ENCODE measurements around the gene GPR39.

Gene GPR39

GRCh38 chr2:132642415-132642814 is 225.8 kb downstream of the GPR39 start:
- no peak for DNase-seq (ENCODE audit: low read depth)

DNA sequence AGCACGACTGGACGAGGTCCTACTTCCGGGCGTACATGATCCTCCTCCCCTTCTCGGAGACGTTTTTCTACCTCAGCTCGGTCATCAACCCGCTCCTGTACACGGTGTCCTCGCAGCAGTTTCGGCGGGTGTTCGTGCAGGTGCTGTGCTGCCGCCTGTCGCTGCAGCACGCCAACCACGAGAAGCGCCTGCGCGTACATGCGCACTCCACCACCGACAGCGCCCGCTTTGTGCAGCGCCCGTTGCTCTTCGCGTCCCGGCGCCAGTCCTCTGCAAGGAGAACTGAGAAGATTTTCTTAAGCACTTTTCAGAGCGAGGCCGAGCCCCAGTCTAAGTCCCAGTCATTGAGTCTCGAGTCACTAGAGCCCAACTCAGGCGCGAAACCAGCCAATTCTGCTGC is 228.6 kb downstream of the GPR39 start:
- DNase-seq (ENCODE audit: low read depth), result no peak

GRCh38 chr2:132645722-132646539 is 229.3 kb downstream of the GPR39 start:
- no peak for DNase-seq (ENCODE audit: low read depth)

GRCh38 chr2:132646540-132647108 is 230.0 kb downstream of the GPR39 start:
- DNase-seq (ENCODE audit: low read depth), result no peak

- no peak for DNase-seq (ENCODE audit: low read depth)
These were observed 234.8 kb downstream of the GPR39 start for GRCh38 chr2:132651115-132652045.

GRCh38 chr2:132652474-132652873 is 235.9 kb downstream of the GPR39 start:
- DNase-seq (ENCODE audit: low read depth), result no peak

GRCh38 chr2:132654335-132654734 is 237.7 kb downstream of the GPR39 start:
- DNase-seq (ENCODE audit: low read depth), result no peak

- no peak for DNase-seq (ENCODE audit: low read depth)
These were observed 238.4 kb downstream of the GPR39 start for GRCh38 chr2:132654968-132655367.

GRCh38 chr2:132656266-132656975 is 239.8 kb downstream of the GPR39 start:
- DNase-seq (ENCODE audit: low read depth), result no peak

DNA sequence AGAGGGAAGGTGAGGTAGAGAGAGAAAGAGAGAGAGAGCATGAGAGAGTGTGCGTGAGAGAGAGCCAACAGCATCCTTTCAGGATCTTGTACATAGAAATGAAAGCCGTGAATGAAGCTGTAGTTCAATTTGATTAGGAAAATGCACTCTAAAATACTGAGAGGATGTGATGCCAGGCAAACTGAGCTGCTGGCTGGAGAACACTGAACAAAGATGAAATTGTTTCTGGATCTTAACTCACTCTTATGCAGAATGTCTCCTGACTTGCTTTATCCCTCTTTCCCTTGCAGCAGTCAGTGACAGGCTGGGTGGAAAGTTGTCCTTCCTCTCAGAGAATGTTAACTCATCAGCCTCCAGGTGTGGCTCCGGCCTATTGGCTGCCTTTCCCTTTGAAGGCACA is 242.7 kb downstream of the GPR39 start:
- DNase-seq (ENCODE audit: low read depth), result no peak

DNA sequence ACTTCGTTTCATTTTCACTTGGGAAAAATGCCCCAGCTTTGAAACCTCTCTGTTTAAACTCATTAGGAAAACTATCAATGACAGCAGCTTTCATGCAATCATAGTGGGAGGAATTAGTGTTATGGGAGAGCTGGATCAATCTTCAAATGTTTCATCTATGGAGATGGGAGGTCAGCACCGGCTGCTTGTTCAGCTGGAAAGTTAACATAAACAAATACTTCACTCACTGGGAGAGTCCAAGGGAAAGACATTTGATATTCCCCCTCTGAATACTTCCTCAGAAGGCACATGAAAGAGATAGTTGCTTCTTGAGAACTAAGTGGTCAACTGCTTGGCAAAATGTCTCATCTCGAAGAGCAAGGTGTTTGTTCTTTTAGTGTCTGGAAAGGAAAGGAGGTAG is 246.1 kb downstream of the GPR39 start:
- no peak for DNase-seq (ENCODE audit: low read depth)

GRCh38 chr2:132664096-132664495 is 247.5 kb downstream of the GPR39 start:
- no peak for DNase-seq (ENCODE audit: low read depth)

DNA sequence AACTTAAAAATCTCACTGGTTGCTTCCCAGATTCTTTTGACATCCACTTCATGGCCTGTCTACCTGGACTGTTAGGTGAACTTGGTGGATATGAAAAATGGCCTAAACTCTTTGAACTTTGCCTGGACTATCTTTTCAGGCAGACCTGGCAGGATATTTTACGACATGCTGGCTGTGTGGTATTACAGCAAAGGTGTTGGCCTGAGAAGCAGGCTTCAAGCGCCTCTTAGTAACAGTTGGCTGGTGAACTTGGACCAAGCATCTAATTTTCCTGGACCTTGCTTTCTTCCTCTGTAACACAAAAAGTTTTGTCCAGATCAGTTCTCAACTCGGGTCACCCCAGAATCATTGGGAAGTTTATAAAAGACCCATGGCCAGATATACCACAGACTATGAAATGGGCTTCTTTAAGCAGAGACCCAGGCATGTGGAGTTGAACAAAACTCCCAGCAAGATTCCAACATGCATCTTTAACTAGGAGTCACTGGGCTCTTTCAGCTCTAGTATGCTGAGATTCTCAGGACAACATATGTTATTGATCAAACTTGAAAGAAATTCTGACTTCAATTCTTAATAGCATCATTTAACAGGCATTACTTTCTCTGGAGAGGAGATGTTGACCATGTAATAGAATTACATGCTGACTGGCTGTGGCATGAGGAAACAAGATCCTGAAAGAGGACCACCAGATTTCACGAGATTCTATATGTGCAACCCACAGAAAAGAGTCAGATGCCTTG is 249.0 kb downstream of the GPR39 start:
- no peak for DNase-seq (ENCODE audit: low read depth)

DNA sequence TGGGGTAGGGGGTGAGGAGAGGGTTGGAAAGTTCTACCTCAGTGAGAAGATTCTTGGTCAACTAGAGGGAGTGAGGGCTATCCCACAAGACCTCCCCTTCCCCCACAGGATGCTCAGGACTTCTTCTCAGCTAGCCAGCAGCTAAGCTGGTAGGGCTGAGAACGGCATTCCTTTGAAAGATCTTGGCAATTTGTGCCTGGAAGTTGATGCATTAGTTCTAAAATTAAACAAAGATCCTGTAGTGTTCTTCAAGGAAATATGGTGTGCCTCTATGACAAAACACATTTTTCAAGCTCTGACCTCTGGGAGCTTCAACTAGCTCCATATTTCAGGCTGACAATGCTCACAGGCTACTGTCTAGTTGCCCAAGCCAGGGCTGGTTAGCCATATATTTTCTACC is 251.1 kb downstream of the GPR39 start:
- no peak for DNase-seq (ENCODE audit: low read depth)

DNA sequence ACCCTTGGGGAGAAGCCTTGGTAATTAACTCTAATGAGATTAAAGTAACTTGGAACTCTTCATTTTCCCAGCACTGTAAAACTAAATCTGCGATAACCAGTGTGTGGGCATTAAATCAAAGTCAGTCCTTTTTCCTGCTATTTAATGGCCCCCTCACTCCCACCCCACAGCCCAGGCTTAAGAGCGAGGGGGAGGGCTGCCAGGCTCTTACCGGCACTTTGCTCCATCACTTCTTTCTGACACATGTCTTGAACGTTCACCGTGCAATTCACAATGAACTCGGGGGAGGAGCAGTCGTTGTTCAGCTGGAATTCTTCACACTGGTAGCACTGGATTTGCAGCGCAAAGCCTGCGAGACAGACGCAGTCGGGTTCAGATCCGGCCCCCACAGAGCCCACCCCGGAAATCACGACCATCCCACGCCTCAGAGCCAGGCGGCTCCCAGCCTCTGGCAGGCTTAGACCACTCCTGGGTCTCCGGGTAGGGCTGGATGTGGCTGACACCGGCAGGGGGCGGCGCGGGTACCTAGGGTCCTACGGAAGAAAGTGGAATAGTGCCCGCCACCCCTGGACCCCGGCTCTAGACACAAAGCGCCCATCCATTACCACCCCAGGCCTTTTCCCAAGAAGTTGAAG is 251.7 kb downstream of the GPR39 start:
- DNase-seq (ENCODE audit: low read depth), result no peak

DNA sequence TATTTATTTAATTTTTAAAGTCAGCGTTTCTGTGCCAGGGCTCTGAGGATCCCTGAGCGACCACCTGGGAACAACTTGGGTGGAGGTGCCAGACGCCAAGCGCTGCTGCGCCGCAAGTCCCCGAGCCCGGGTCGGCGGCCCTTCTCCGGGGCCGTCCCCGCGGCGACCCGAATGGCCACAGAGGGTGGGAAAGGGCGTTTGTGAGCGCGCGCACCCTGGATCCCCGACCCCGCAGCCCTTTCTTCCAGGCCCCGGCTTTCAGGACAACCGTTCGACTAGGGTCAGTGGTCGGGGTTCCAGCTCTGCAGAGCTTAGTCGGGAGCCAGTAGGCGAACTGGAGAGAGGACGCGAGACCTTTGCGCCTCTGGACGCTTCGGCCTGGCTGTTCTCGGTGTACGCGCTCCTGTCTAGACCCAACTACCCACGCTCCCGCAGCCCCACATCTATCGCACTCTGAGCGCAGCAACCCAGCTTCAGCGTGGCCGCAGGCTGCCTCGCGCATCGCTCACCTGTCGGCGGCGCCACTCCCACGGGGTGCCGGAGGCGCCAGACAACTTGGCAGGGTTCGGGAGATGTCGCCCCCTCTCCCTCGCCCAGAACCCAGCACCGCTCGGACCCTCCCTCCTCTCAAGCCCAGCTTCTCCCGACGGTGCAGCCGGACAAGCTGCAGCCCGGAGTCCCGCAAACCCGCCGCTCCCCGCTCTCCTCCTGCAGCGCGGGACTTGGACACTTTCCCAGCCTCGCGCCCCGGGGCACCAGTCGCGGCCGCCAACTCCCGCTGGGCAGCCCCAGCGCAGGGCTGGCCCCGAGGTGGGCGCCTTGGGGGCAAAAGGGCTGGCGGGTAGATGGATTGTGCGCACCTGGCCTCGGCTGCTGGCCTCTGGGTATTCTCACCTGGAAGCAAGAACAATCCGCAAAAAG is 252.6 kb downstream of the GPR39 start:
- no peak for DNase-seq (ENCODE audit: low read depth)

- no peak for DNase-seq (ENCODE audit: low read depth)
These were observed 253.4 kb downstream of the GPR39 start, which contains the start of gene LYPD1 for GRCh38 chr2:132669908-132670495. Gene LYPD1, minus strand, starts transcription at chr2:132670205. Its CDS starts 273 bp downstream, at chr2:132669932.

DNA sequence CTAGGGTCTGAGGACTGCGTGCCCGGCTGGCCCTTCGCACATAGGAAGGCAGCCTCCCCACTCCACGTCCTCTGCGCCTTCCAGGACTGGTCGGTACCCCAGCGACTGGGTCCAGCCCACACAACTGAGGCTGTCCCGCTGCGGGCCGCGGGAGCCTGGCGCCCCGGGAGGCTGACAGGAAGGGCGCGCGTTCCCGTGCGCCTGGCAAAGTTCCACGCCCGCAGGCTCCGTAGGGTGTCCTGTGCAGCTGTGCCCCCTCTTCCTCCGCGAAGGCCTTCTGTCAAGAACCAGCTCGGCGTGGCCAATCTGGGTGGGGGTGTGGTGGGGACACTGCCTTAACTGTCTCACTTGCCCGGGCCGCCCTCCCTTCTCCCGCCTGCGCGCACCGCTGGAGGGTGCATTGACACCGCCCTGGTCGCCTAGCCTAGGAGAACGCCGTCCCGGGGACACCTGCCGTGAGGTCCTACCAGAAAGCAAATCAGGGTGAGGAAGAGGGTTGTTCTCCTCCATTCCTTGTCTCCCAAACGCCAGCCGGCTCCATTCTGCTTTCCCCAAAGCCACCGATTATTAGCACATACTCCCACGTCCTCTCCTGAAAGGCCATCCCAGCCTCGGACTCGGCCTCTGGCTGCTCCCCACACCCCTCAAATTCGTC is 254.0 kb downstream of the GPR39 start:
- no peak for DNase-seq (ENCODE audit: low read depth)
